Mesothelial cell of epicardium (in vitro differentiated cells): ENCODE results near the gene GLDN. TPM values are rescaled to one million over a fixed set of nuclear protein-coding genes. Genes with fewer than 3 reads are reported as not detected.

Experiments used
- DNase-seq, 2 experiments: peaks; one replicate each; pipeline ENCODE4 v3.0.0; 2021; ENCODE audit warnings: low spot score in 2 of 2; ENCODE audit not compliant: unreplicated experiment in 2 of 2
- H3K27ac Mint-ChIP-seq: 2 replicates; pipeline ENCODE4 v1.8.0; 2021; ENCODE audit warnings: mixed read lengths
- H3K27me3 Mint-ChIP-seq: 2 replicates; pipeline ENCODE4 v1.8.0; 2021; ENCODE audit warnings: low read depth, mixed read lengths
- H3K36me3 Mint-ChIP-seq: 2 replicates; pipeline ENCODE4 v1.8.0; 2021; ENCODE audit warnings: mixed read lengths
- H3K4me1 Mint-ChIP-seq: 2 replicates; pipeline ENCODE4 v1.8.0; 2021; ENCODE audit warnings: mixed read lengths
- H3K4me3 Mint-ChIP-seq: 2 replicates; pipeline ENCODE4 v1.8.0; 2021; ENCODE audit warnings: mild to moderate bottlenecking, moderate library complexity, mixed read lengths
- H3K9me3 Mint-ChIP-seq: 2 replicates; pipeline ENCODE4 v1.8.0; 2021; ENCODE audit warnings: mixed read lengths
- CTCF ChIP-seq: fragments of 200-600 bp; sonication (generic); IDR thresholded peaks from one replicate; pipeline ENCODE4 v1.5.0; 2021; ENCODE audit warnings: antibody characterized with exemption; ENCODE audit not compliant: unreplicated experiment
- total RNA-seq: library from RNA; stranded (reverse); gene quantifications from 3 replicates; pipeline ENCODE4 v1.2.1, GENCODE V29; 2021

Gene GLDN
- total RNA-seq, 1 donor from 2014 or later = 0.38 TPM

- Mint-ChIP-seq H3K36me3 (no peaks in the 10 kb centered on the region), H3K4me3 (no peak overlapping the region), H3K27ac (no peak overlapping the region), H3K9me3 (no peaks in the 10 kb centered on the region), H3K4me1 (no peaks in the 10 kb centered on the region), H3K27me3 (no peaks in the 10 kb centered on the region)
- DNase-seq = no peak
- no peak for TF ChIP-seq CTCF
Measured at GRCh38 chr15:51367322-51367976, 26.0 kb downstream of the GLDN start.

- TF ChIP-seq CTCF = no peak
- H3K27me3 Mint-ChIP-seq = no peaks in the 10 kb centered on the region
- no peak overlapping the region for H3K27ac Mint-ChIP-seq
- H3K9me3 Mint-ChIP-seq = no peaks in the 10 kb centered on the region
- H3K36me3 Mint-ChIP-seq = no peaks in the 10 kb centered on the region
- H3K4me3 Mint-ChIP-seq = no peak overlapping the region
- DNase-seq = no peak
- no peaks in the 10 kb centered on the region for H3K4me1 Mint-ChIP-seq
Measured at GRCh38 chr15:51368307-51368706, 26.9 kb downstream of the GLDN start.

GRCh38 chr15:51368751-51369450 lies 27.4 kb downstream of the GLDN start:
- H3K9me3 Mint-ChIP-seq = no peaks in the 10 kb centered on the region
- H3K4me1 Mint-ChIP-seq = no peaks in the 10 kb centered on the region
- no peak overlapping the region for H3K27ac Mint-ChIP-seq
- no peak for DNase-seq
- H3K4me3 Mint-ChIP-seq = no peak overlapping the region
- no peaks in the 10 kb centered on the region for H3K27me3 Mint-ChIP-seq
- TF ChIP-seq CTCF = no peak
- no peaks in the 10 kb centered on the region for H3K36me3 Mint-ChIP-seq

- Mint-ChIP-seq H3K9me3 (no peaks in the 10 kb centered on the region), H3K27me3 (no peaks in the 10 kb centered on the region), H3K4me1 (no peaks in the 10 kb centered on the region), H3K36me3 (no peaks in the 10 kb centered on the region), H3K4me3 (no peak overlapping the region), H3K27ac (no peak overlapping the region)
- no peak for DNase-seq
- no peak for TF ChIP-seq CTCF
Measured at GRCh38 chr15:51369451-51369761, 28.0 kb downstream of the GLDN start.

GRCh38 chr15:51371266-51371665 lies 29.8 kb downstream of the GLDN start:
- Mint-ChIP-seq H3K4me3 (no peak overlapping the region), H3K27ac (no peak overlapping the region), H3K27me3 (no peaks in the 10 kb centered on the region), H3K9me3 (no peaks in the 10 kb centered on the region), H3K4me1 (peaks cover 4% of the 10 kb centered on the region), H3K36me3 (no peaks in the 10 kb centered on the region)
- DNase-seq = no peak
- TF ChIP-seq CTCF = no peak
